NOMO-1 (cell line): ENCODE results near the gene C7orf33.

Source experiments
- DNase-seq, 2 experiments: peaks; one replicate each; lab custom pipeline; 2025; ENCODE audit not compliant: unreplicated experiment in 2 of 2; lab: John Stamatoyannopoulos, UW

The C7orf33 gene

DNA sequence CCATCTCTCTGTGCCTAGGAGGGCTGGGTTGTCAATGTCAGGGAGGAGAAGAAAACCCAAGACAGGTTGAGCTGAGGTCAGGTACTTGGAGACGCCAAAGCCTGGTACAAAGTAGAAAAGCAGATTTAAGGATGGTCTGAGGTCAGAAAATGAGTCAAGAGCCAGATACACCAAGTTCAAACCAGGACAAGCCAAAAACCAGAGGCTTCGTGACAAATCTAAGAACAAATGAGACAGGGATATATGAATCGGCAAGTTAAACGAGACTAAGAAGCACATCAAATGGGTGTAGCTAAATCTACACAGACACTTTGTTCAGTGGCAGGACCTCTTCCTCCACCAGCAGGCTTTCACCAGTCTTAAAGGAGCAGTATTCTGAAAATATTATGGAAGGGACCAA lies 34.2 kb downstream of the C7orf33 start:
- no peak for DNase-seq

- no peak for DNase-seq
Measured at GRCh38 chr7:148625342-148625741, 34.8 kb downstream of the C7orf33 start.

- no peak for DNase-seq
Measured at GRCh38 chr7:148626828-148627227, 36.3 kb downstream of the C7orf33 start.

GRCh38 chr7:148628011-148628410 lies 37.4 kb downstream of the C7orf33 start:
- no peak for DNase-seq

- DNase-seq: peak; percentile 32 to 67
Measured at GRCh38 chr7:148630078-148630477, 39.5 kb downstream of the C7orf33 start.

- DNase-seq: no peak
Measured at GRCh38 chr7:148633761-148634160, 43.2 kb downstream of the C7orf33 start.

DNA sequence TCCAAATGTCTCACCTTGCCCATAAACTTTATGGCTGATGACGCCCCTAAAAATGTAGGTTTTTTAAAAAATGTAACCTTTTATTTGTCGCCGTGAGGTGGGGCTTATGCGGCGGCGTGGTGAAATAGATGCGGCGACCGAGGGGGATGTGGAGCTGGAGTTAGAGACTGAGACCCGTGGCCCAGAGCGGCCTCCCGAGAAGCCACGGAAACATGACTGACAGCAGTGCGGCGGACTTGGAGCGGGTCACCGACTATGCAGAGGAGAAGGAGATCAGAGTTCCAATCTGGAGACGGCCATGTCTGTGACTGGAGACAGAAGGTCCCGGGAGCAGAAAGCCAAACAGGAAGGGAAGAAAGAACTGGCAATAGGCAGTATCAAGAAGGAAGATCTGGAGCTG lies 46.5 kb downstream of the C7orf33 start:
- DNase-seq: no peak

DNA sequence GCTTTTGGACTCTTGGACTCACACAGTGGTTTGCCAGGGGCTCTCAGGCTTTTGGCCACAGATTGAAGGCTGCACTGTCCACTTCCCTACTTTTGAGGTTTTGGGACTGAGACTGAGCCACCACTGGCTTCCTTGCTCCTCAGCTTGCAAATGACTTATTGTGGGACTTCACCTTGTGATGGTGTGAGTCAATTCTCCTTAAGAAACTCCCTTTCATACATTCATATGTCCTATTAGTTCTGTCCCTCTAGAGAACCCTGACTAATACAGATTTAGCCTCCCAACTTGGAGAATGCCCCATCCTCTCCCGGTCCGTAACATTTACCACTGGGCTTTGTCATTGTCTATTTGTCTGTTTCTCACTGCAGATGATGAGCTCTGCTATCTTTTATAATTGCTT lies 55.3 kb downstream of the C7orf33 start:
- DNase-seq: no peak

GRCh38 chr7:148650232-148650858 lies 59.8 kb downstream of the C7orf33 start:
- no peak for DNase-seq

DNA sequence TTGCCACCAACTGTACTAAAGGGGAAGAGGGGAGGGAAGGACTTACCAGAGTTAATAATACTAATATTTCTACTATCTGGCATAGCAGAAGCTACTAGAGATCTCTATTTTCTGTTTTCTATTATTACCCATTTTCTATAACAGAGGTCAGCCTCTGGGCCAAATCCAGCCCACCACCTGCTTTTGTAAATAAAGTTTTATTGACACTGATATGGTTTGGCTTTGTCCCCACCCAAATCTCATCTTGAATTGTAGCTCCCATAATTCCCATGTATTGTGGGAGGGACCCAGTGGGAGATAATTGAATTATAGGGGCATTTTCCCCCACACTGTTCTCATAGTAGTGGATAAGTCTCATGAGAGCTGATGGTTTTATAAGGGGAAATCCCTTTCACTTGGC lies 62.2 kb downstream of the C7orf33 start:
- no peak for DNase-seq

GRCh38 chr7:148657929-148658328 lies 67.4 kb downstream of the C7orf33 start:
- DNase-seq: no peak

DNA sequence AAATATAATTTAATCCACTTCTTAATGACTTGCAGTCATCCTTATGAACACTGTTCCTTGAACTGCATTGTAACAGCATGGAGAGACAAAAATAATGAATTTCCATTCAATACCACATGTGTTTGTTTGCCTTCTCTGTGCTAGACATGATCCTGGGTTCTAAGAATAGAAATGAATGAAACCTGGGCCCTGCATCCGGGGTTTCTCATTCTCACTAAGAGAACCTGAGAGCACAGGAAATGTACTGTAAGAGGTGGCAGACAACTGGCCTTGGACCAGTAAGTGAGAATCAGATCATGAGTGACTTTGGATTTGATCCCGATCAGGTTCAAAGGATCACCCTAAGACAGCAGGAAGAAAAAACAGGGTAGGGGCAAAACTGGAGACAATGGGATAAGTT lies 70.9 kb downstream of the C7orf33 start:
- no peak for DNase-seq

DNA sequence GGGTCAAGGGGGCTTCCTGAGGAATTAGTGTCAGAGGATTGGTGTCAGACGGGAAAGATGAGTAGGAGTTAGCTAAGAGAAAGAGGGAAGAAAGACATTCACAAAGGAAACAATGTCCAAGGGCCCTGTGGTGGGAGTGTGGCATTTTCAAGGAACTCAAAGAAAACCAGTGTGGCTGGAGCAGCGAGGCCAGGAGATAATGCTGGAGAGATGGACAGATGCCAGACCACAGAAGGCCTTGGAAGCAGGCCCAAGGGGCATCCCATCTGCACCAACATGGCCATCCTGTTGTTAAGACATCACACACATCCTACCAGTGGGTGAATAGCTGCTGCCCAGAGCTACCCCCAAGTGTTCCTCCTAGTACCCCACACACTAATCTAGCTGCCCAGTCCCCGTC lies 72.1 kb downstream of the C7orf33 start:
- DNase-seq: no peak

- no peak for DNase-seq
Measured at GRCh38 chr7:148664324-148664723, 73.8 kb downstream of the C7orf33 start.

DNA sequence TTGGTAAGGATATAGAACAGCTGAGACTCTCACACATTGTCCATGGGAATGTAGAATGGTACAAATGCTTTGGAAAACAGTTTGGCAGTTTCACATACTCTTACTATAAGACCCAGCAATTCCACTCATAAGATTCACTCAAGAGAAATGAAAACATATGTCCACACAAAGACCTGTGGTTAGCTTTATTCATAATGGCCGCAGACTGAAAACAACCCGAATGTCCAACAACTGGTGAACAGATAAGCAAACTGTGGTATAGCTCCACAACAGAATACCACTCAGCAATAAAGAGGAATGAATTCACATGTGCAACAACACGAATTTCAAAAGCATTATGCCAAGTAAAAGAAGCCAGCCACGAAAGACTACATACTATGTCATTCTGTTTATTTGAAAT lies 74.7 kb downstream of the C7orf33 start:
- DNase-seq: no peak
